ENCODE data around the gene SH2D4B.

- TF ChIP-seq REST (IDR thresholded peaks at IDR 0.05; ENCODE audit: insufficient replicate concordance, low read depth) (no peak), GABPA (IDR thresholded peaks at IDR 0.05; ENCODE audit: low read depth) (no peak), POLR2AphosphoS5 (IDR thresholded peaks at IDR 0.05; ENCODE audit: low read depth) (no peak)
These were observed 24.2 kb downstream of the SH2D4B start for GRCh38 chr10:80561950-80562349.

All from HL-60 (cell line).